Measurements from ENCODE around the gene MTUS2.

DNA sequence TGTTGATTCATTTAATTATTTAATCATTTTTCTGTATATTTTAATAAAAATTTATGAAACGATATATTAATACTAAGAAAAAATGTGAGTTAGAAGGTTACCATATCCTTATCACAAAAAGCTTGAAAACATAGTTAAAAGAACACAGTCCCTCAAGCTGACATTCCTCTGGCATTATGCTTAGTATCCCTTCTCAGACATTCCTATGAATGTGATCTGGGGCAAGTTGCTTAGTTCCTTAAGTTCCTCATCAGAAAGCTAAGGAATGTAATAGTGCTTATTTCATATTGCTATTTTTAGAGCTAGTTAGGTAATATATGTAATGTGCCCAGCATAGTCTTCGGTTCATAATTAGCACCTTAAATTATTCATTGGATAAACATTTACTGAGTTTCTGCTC lies 122.8 kb downstream of the MTUS2 start:
- TF ChIP-seq ZNF274 (IDR thresholded peaks at IDR 0.05; ENCODE audit: low read depth, low read length) (no peak), YY1 (IDR thresholded peaks at IDR 0.05; ENCODE audit: insufficient read depth, insufficient read length) (no peak), SUZ12 (IDR thresholded peaks at IDR 0.05; ENCODE audit: extremely low read depth, insufficient read depth, insufficient read length) (no peak)
